K562 (cell line): Measurements from ENCODE around the gene TBATA. TPM values are rescaled to one million over a fixed set of nuclear protein-coding genes. Genes with fewer than 3 reads are reported as not detected.

Experiments used
- KLF16 ChIP-seq: IDR thresholded peaks from 2 replicates; pipeline ENCODE4 v1.6.1; 2016; ENCODE audit warnings: antibody characterized with exemption
- RAD21 ChIP-seq, 2 experiments: fragments of 250-450 bp in 1 of 2; fragments of 450-650 bp in 1 of 2; sonication (Bioruptor Pico) in 1 of 2; formaldehyde crosslinking in 1 of 2; IDR thresholded peaks in 1 of 2; conservative IDR thresholded peaks in 1 of 2; 2 replicates each; pipeline versions ENCODE4 v1.4.0 to v1.8.0; 2020 to 2022; ENCODE audit warnings: mild to moderate bottlenecking in 2 of 2, moderate library complexity in 1 of 2
- TAF1 ChIP-seq: IDR thresholded peaks from 2 replicates; pipeline ENCODE4 v1.6.1; 2011; ENCODE audit warnings: mild to moderate bottlenecking, low read length, moderate library complexity; ENCODE audit not compliant: insufficient read depth, control insufficient read depth, severe bottlenecking; ENCODE audit errors: extremely low read depth
- XRCC5 ChIP-seq: fragments of 200-400 bp; formaldehyde crosslinking; IDR thresholded peaks from 2 replicates; pipeline ENCODE4 v1.6.1; 2017; ENCODE audit warnings: low read depth, mild to moderate bottlenecking, low read length
- polyA plus RNA-seq, 8 experiments: library from polyadenylated mRNA; depleted of rRNA in 4 of 8; stranded (reverse) in 5 of 8; unstranded in 3 of 8; fragments of >200 nt; fragmentation: Nextera tagmentation in 2 of 8; fragmentation: Illumina TruSeq in 1 of 8; extraction: Ambion mirVana in 2 of 8; extraction: Trizol in 1 of 8; gene quantifications; 2 replicates each; pipeline versions ENCODE4 v1.2.1 to v1.2.3, GENCODE V29; 2011 to 2014; ENCODE audit warnings: inconsistent platforms in 1 of 8, missing spikeins in 1 of 8
- total RNA-seq, 7 experiments: library from RNA; depleted of rRNA in 6 of 7; stranded (reverse); fragments of >200 nt in 6 of 7; fragmentation: Illumina TruSeq in 2 of 7; extraction: Trizol in 2 of 7; gene quantifications; 2 replicates each; pipeline versions ENCODE4 v1.2.1 to v1.2.3, GENCODE V29; 2011 to 2021; ENCODE audit warnings: low replicate concordance in 1 of 7
- TF ChIP-seq, protein P1 (sequence below): fragments of 450-650 bp; IDR thresholded peaks from 2 replicates; pipeline ENCODE4 v1.6.1; 2016; ENCODE audit warnings: mild to moderate bottlenecking, moderate library complexity
- TF ChIP-seq, protein P2 (sequence below), 2 experiments: fragments of 450-650 bp in 1 of 2; sonication (generic) in 1 of 2; formaldehyde crosslinking in 1 of 2; IDR thresholded peaks in 1 of 2; conservative IDR thresholded peaks in 1 of 2; 2 replicates each; pipeline versions ENCODE4 v1.6.1 to v1.8.1; 2016 to 2023; ENCODE audit warnings: mild to moderate bottlenecking in 2 of 2, moderate library complexity in 2 of 2, inconsistent platforms in 1 of 2, missing genetic modification reagents in 1 of 2
- TF ChIP-seq, protein P3 (sequence below): sonication (generic); IDR thresholded peaks from 2 replicates; pipeline ENCODE4 v1.6.1; 2016
- TF ChIP-seq, protein P4 (sequence below): sonication (generic); formaldehyde crosslinking; IDR thresholded peaks from 2 replicates; pipeline ENCODE4 v1.8.0; 2022; ENCODE audit warnings: missing genetic modification reagents, mild to moderate bottlenecking, borderline replicate concordance

Gene TBATA
- total and polyA plus RNA-seq, 9 of the 15 experiments (the other 6 are each of a cell fraction or from before 2014, with no cell fraction given), result not detected

DNA sequence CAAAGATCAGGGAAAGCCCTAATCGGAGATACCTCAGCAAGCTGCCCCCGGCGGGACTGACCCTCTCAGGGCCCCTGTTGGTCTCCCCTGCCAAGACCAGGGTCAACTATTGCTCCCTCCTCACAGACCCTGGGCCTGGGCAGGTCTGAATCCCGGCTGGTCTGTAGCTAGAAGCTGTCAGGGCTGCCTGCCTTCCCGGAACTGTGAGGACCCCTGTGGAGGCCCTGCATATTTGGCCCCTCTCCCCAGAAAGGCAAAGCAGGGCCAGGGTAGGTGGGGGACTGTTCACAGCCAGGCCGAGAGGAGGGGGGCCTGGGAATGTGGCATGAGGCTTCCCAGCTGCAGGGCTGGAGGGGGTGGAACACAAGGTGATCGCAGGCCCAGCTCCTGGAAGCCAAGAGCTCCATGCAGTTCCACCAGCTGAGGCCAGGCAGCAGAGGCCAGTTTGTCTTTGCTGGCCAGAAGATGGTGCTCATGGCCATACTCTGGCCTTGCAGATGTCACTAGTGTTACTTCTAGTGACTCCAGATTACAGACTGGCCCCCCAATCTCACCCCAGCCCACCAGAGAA, 24.1 kb downstream of the TBATA start (continued):
- TF ChIP-seq, protein P1, sequence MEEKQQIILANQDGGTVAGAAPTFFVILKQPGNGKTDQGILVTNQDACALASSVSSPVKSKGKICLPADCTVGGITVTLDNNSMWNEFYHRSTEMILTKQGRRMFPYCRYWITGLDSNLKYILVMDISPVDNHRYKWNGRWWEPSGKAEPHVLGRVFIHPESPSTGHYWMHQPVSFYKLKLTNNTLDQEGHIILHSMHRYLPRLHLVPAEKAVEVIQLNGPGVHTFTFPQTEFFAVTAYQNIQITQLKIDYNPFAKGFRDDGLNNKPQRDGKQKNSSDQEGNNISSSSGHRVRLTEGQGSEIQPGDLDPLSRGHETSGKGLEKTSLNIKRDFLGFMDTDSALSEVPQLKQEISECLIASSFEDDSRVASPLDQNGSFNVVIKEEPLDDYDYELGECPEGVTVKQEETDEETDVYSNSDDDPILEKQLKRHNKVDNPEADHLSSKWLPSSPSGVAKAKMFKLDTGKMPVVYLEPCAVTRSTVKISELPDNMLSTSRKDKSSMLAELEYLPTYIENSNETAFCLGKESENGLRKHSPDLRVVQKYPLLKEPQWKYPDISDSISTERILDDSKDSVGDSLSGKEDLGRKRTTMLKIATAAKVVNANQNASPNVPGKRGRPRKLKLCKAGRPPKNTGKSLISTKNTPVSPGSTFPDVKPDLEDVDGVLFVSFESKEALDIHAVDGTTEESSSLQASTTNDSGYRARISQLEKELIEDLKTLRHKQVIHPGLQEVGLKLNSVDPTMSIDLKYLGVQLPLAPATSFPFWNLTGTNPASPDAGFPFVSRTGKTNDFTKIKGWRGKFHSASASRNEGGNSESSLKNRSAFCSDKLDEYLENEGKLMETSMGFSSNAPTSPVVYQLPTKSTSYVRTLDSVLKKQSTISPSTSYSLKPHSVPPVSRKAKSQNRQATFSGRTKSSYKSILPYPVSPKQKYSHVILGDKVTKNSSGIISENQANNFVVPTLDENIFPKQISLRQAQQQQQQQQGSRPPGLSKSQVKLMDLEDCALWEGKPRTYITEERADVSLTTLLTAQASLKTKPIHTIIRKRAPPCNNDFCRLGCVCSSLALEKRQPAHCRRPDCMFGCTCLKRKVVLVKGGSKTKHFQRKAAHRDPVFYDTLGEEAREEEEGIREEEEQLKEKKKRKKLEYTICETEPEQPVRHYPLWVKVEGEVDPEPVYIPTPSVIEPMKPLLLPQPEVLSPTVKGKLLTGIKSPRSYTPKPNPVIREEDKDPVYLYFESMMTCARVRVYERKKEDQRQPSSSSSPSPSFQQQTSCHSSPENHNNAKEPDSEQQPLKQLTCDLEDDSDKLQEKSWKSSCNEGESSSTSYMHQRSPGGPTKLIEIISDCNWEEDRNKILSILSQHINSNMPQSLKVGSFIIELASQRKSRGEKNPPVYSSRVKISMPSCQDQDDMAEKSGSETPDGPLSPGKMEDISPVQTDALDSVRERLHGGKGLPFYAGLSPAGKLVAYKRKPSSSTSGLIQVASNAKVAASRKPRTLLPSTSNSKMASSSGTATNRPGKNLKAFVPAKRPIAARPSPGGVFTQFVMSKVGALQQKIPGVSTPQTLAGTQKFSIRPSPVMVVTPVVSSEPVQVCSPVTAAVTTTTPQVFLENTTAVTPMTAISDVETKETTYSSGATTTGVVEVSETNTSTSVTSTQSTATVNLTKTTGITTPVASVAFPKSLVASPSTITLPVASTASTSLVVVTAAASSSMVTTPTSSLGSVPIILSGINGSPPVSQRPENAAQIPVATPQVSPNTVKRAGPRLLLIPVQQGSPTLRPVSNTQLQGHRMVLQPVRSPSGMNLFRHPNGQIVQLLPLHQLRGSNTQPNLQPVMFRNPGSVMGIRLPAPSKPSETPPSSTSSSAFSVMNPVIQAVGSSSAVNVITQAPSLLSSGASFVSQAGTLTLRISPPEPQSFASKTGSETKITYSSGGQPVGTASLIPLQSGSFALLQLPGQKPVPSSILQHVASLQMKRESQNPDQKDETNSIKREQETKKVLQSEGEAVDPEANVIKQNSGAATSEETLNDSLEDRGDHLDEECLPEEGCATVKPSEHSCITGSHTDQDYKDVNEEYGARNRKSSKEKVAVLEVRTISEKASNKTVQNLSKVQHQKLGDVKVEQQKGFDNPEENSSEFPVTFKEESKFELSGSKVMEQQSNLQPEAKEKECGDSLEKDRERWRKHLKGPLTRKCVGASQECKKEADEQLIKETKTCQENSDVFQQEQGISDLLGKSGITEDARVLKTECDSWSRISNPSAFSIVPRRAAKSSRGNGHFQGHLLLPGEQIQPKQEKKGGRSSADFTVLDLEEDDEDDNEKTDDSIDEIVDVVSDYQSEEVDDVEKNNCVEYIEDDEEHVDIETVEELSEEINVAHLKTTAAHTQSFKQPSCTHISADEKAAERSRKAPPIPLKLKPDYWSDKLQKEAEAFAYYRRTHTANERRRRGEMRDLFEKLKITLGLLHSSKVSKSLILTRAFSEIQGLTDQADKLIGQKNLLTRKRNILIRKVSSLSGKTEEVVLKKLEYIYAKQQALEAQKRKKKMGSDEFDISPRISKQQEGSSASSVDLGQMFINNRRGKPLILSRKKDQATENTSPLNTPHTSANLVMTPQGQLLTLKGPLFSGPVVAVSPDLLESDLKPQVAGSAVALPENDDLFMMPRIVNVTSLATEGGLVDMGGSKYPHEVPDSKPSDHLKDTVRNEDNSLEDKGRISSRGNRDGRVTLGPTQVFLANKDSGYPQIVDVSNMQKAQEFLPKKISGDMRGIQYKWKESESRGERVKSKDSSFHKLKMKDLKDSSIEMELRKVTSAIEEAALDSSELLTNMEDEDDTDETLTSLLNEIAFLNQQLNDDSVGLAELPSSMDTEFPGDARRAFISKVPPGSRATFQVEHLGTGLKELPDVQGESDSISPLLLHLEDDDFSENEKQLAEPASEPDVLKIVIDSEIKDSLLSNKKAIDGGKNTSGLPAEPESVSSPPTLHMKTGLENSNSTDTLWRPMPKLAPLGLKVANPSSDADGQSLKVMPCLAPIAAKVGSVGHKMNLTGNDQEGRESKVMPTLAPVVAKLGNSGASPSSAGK, result no peak
- TF ChIP-seq, protein P2, sequence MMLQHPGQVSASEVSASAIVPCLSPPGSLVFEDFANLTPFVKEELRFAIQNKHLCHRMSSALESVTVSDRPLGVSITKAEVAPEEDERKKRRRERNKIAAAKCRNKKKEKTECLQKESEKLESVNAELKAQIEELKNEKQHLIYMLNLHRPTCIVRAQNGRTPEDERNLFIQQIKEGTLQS (IDR thresholded peaks at IDR 0.05), result no peak
- TF ChIP-seq, protein P2 (CRISPR knock-in tag; conservative IDR thresholded peaks at IDR 0.05), result no peak
- TF ChIP-seq XRCC5 (no peak), TAF1 (no peak), RAD21 (CRISPR knock-in tag; conservative IDR thresholded peaks at IDR 0.05 in 1 of 2, IDR thresholded peaks at IDR 0.05 in 1 of 2) (peak in 1 of 2 experiments; percentile 44; a peak in 2 of 4 replicates), KLF16 (no peak)
- TF ChIP-seq, protein P3, sequence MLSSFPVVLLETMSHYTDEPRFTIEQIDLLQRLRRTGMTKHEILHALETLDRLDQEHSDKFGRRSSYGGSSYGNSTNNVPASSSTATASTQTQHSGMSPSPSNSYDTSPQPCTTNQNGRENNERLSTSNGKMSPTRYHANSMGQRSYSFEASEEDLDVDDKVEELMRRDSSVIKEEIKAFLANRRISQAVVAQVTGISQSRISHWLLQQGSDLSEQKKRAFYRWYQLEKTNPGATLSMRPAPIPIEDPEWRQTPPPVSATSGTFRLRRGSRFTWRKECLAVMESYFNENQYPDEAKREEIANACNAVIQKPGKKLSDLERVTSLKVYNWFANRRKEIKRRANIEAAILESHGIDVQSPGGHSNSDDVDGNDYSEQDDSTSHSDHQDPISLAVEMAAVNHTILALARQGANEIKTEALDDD, result no peak
- TF ChIP-seq, protein P4, sequence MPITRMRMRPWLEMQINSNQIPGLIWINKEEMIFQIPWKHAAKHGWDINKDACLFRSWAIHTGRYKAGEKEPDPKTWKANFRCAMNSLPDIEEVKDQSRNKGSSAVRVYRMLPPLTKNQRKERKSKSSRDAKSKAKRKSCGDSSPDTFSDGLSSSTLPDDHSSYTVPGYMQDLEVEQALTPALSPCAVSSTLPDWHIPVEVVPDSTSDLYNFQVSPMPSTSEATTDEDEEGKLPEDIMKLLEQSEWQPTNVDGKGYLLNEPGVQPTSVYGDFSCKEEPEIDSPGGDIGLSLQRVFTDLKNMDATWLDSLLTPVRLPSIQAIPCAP (CRISPR knock-in tag), result no peak
